Gastrocnemius medialis (tissue), 4 donors: ENCODE results near the gene NREP. TPM values are rescaled to one million over a fixed set of nuclear protein-coding genes. Genes with fewer than 3 reads are reported as not detected.
"Not testable (repeated sequence)": the region's sequence is repeated elsewhere in the genome, so short reads cannot be mapped to it uniquely, and the experiment has no call there.

Experiments
- ATAC-seq, 2 donors: fragments of 150-250 bp; one replicate each; pipeline ENCODE4 v1.9.1; 2016
- DNase-seq, 2 donors: peaks; one replicate each; pipeline ENCODE4 v3.0.0-alpha.2; 2019
- H3K27ac ChIP-seq, 4 donors: fragments of 200-600 bp; sonication (generic); 1 replicate in 1 of 4; 2 replicates in 3 of 4; pipeline ENCODE4 v1.5.1; 2016 to 2018; ENCODE audit warnings: mild to moderate bottlenecking in 2 of 4, moderate library complexity in 1 of 4
- H3K27me3 ChIP-seq, 3 donors: fragments of 200-600 bp; sonication (generic) in 2 of 3; 1 replicate in 1 of 3; 2 replicates in 2 of 3; pipeline versions ENCODE4 v1.5.1 to v1.6.0; 2016 to 2019; ENCODE audit warnings: mild to moderate bottlenecking in 1 of 3, moderate library complexity in 1 of 3
- H3K36me3 ChIP-seq, 2 donors: fragments of 200-600 bp; sonication (generic) in 1 of 2; one replicate each; pipeline ENCODE4 v1.5.1; 2017 to 2018
- H3K4me1 ChIP-seq, 2 donors: fragments of 200-600 bp; sonication (generic) in 1 of 2; one replicate each; pipeline ENCODE4 v1.5.1; 2016 to 2017; ENCODE audit warnings: mild to moderate bottlenecking in 2 of 2
- H3K4me3 ChIP-seq, 4 donors: fragments of 200-600 bp; sonication (generic) in 3 of 4; 1 replicate in 1 of 4; 2 replicates in 3 of 4; pipeline ENCODE4 v1.5.1; 2016 to 2019; ENCODE audit warnings: mild to moderate bottlenecking in 2 of 4
- H3K9me3 ChIP-seq, 3 donors: fragments of 200-600 bp; sonication (generic) in 2 of 3; 1 replicate in 1 of 3; 2 replicates in 2 of 3; pipeline ENCODE4 v1.5.1; 2016 to 2019
- CTCF ChIP-seq, 5 experiments: fragments of 450-650 bp in 3 of 5; fragments of 200-600 bp in 2 of 5; sonication (generic) in 2 of 5; IDR thresholded peaks in 4 of 5; conservative IDR thresholded peaks in 1 of 5; 1 replicate in 4 of 5; 2 replicates in 1 of 5; pipeline ENCODE4 v1.5.1; 2016 to 2019; ENCODE audit warnings: antibody characterized with exemption in 5 of 5, mild to moderate bottlenecking in 3 of 5, moderate library complexity in 3 of 5
- POLR2A ChIP-seq, 2 donors: fragments of 450-650 bp; IDR thresholded peaks; one replicate each; pipeline ENCODE4 v1.6.1; 2017; ENCODE audit warnings: antibody characterized with exemption in 2 of 2, mild to moderate bottlenecking in 2 of 2, moderate library complexity in 2 of 2
- in situ Hi-C, 4 donors: fragments of 200-750 bp; cut with MboI; loops; one replicate each; pipeline versions ENCODE4 v1.15.0 to v1.8.0; 2017; ENCODE audit warnings: low sequenced_read_pairs in 4 of 4
- intact Hi-C: fragments of 100-400 bp; cut with DNase I; formaldehyde crosslinking; loops from one replicate; pipeline ENCODE4 v1.15.1; 2023; ENCODE audit warnings: low total_unique reads
- total RNA-seq, 4 donors: library from RNA; depleted of rRNA; stranded (reverse); fragments of >200 nt; gene quantifications; one replicate each; pipeline versions ENCODE4 v1.1.0 to v1.2.3, GENCODE V29; 2016

Gene NREP
- total RNA-seq, 4 donors from 2014 or later: 0.85 to 2.9 (median 1.8) TPM

- H3K4me1 ChIP-seq: no peaks in the 10 kb centered on the region
- no peaks in the 10 kb centered on the region for H3K36me3 ChIP-seq
- TF ChIP-seq CTCF (IDR thresholded peaks at IDR 0.05 in 4 of 5, conservative IDR thresholded peaks at IDR 0.05 in 1 of 5) (no peak), POLR2A (IDR thresholded peaks at IDR 0.05) (no peak)
- H3K27ac ChIP-seq: no peak overlapping the region
- no peak overlapping the region for H3K4me3 ChIP-seq
- in situ Hi-C loops (no loop called here), intact Hi-C loops (no loop called here)
- ATAC-seq: no peak
- H3K27me3 ChIP-seq: no peaks in the 10 kb centered on the region
- H3K9me3 ChIP-seq: no peaks in the 10 kb centered on the region
- DNase-seq: no peak
These were observed 34.9 kb downstream of the NREP start for GRCh38 chr5:111722140-111722539.

- no peak overlapping the region for H3K4me3 ChIP-seq
- DNase-seq: no peak
- H3K4me1 ChIP-seq: no peaks in the 10 kb centered on the region
- no peaks in the 10 kb centered on the region for H3K9me3 ChIP-seq
- intact Hi-C loops: no loop called here
- no peak for TF ChIP-seq CTCF (IDR thresholded peaks at IDR 0.05 in 4 of 5, conservative IDR thresholded peaks at IDR 0.05 in 1 of 5)
- no peak for TF ChIP-seq POLR2A (IDR thresholded peaks at IDR 0.05)
- in situ Hi-C loops: no loop called here
- no peaks in the 10 kb centered on the region for H3K27me3 ChIP-seq
- no peaks in the 10 kb centered on the region for H3K36me3 ChIP-seq
- ATAC-seq: no peak
- H3K27ac ChIP-seq: no peak overlapping the region
These were observed 36.6 kb downstream of the NREP start for GRCh38 chr5:111720333-111720890.

GRCh38 chr5:111719773-111720172 is 37.2 kb downstream of the NREP start:
- no peaks in the 10 kb centered on the region for H3K27me3 ChIP-seq
- no peak overlapping the region for H3K4me3 ChIP-seq
- intact Hi-C loops (no loop called here), in situ Hi-C loops (no loop called here)
- no peak overlapping the region for H3K27ac ChIP-seq
- ATAC-seq: no peak
- H3K36me3 ChIP-seq: no peaks in the 10 kb centered on the region
- no peak for DNase-seq
- no peaks in the 10 kb centered on the region for H3K9me3 ChIP-seq
- TF ChIP-seq POLR2A (IDR thresholded peaks at IDR 0.05) (no peak), CTCF (IDR thresholded peaks at IDR 0.05 in 4 of 5, conservative IDR thresholded peaks at IDR 0.05 in 1 of 5) (no peak)
- H3K4me1 ChIP-seq: no peaks in the 10 kb centered on the region

GRCh38 chr5:111716789-111717188 is 40.2 kb downstream of the NREP start:
- in situ Hi-C loops, H3K27ac ChIP-seq: not testable (repeated sequence)

GRCh38 chr5:111707630-111708164 is 49.3 kb downstream of the NREP start:
- no peak for DNase-seq
- no peak overlapping the region for H3K27ac ChIP-seq
- intact Hi-C loops: no loop called here
- H3K9me3 ChIP-seq: no peaks in the 10 kb centered on the region
- in situ Hi-C loops: no loop called here
- ATAC-seq: no peak
- H3K4me1 ChIP-seq: no peaks in the 10 kb centered on the region
- no peaks in the 10 kb centered on the region for H3K27me3 ChIP-seq
- H3K4me3 ChIP-seq: no peak overlapping the region
- H3K36me3 ChIP-seq: no peaks in the 10 kb centered on the region
- no peak for TF ChIP-seq POLR2A (IDR thresholded peaks at IDR 0.05)
- no peak for TF ChIP-seq CTCF (IDR thresholded peaks at IDR 0.05 in 4 of 5, conservative IDR thresholded peaks at IDR 0.05 in 1 of 5)

More at GRCh38 chr5:111716789-111717188, 40.2 kb downstream of the NREP start:
- DNase-seq, H3K4me1 ChIP-seq, H3K9me3 ChIP-seq, H3K4me3 ChIP-seq, ATAC-seq, intact Hi-C loops, H3K36me3 ChIP-seq, H3K27me3 ChIP-seq: not testable (repeated sequence)
